ENCODE measurements around the gene WIF1.

Gene WIF1

GRCh38 chr12:65022960-65023359 lies 98.1 kb downstream of the WIF1 start:
- no peak for DNase-seq (ENCODE audit: low read depth in 2 of 2)

DNA sequence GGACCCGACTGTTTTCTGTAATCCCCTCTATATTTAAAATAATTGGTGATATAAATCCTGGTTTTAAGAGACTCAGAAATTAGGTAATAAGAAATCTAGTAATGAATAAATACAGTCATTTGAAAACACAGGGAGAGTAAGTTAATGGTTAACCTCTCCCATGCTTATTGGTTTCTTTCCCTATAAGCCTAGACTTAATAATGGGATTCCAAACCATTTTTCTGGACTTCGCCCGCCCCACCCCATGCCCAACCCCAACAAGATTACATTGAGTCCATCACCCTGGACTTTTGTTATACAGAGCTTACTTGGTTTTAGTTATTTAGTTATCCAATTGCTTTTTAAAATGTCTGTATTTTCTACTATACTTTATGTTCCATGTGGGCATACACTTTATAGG lies 98.7 kb downstream of the WIF1 start:
- DNase-seq (ENCODE audit: low read depth in 2 of 2), result no peak

GRCh38 chr12:65019696-65020234 lies 101.3 kb downstream of the WIF1 start:
- DNase-seq (ENCODE audit: low read depth in 2 of 2), result no peak

GRCh38 chr12:65016881-65017650 lies 104.0 kb downstream of the WIF1 start:
- no peak for DNase-seq (ENCODE audit: low read depth in 2 of 2)

GRCh38 chr12:65015850-65016249 lies 105.3 kb downstream of the WIF1 start:
- DNase-seq (ENCODE audit: low read depth in 2 of 2), result no peak

DNA sequence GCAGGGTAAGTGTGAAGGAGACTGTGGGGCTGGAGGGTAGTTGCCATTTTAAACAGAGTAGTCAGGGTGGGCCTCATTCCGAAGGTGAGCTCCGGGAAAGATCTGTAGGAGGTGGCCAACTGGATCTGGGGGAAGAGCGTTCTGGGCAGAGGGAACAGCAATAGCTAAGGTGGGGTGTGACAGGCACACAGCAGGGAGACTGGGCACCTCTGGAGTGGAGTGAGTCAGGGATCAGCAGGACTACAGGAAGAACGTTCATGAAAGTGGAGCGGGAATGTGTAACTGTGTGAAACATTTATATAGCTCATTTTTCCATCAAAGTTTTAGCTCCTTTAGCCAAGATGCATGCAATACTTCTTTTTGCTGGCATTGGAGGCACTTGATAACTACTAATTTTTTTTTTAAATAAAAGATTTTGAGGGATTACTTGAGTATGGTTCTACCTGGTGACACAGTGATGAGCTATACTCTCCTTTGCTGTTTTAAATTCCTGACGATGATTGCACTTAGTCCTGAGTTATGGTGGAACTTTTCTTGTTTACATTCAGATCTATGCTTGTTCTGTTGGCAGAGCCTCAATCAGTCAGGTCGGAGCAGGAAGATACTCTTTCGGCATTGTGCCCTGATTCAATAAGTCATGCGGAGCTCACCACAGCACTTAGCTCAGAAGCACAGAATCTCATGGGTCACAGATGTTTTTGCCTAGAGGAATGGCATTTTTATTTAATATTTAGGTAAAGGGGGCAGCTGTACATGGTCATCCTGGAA lies 106.4 kb downstream of the WIF1 start:
- no peak for DNase-seq (ENCODE audit: low read depth in 2 of 2)

GRCh38 chr12:65010437-65010836 lies 110.7 kb downstream of the WIF1 start:
- no peak for DNase-seq (ENCODE audit: low read depth in 2 of 2)

DNA sequence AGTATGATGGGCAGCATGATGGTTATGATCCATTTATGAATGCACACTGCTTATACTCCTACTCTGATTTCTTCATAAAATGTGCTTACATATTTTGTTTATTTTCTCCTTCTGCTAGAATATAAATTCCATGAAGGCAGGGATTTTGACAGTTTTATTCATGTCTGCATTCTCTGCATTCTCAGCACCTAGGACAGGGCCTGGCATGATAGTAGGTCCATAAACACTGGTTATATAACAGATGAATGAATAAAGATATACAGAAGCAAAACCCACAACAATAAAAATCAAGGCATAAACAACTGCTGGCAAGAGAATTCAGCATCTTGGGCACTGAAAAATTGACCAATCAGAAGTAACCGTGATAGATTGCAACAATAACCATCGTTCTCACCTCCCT lies 115.4 kb downstream of the WIF1 start:
- no peak for DNase-seq (ENCODE audit: low read depth in 2 of 2)

GRCh38 chr12:65004270-65004669 lies 116.8 kb downstream of the WIF1 start:
- no peak for DNase-seq (ENCODE audit: low read depth in 2 of 2)

Measured in stimulated activated CD8-positive, alpha-beta memory T cell treated with anti-CD3 and anti-CD28 coated beads, Interleukin-15, amount 100 ng/mL, for 48 hours (primary cell).